GM12801 (cell line): ENCODE measurements around the gene SMIM24.

ENCODE experiments used
- CTCF ChIP-seq: IDR thresholded peaks from one replicate; pipeline ENCODE4 v1.5.1; 2011; ENCODE audit warnings: control low read depth; ENCODE audit not compliant: insufficient read length; ENCODE audit errors: extremely low read depth

Gene SMIM24

GRCh38 chr19:3458229-3459088 lies 21.9 kb downstream of the SMIM24 start:
- no peak for TF ChIP-seq CTCF

- no peak for TF ChIP-seq CTCF
Observed at GRCh38 chr19:3457528-3458228, 22.6 kb downstream of the SMIM24 start.

- no peak for TF ChIP-seq CTCF
Observed at GRCh38 chr19:3456925-3457527, 23.3 kb downstream of the SMIM24 start.

- TF ChIP-seq CTCF = no peak
Observed at GRCh38 chr19:3455960-3456601, 24.2 kb downstream of the SMIM24 start.

GRCh38 chr19:3455393-3455955 lies 24.9 kb downstream of the SMIM24 start:
- no peak for TF ChIP-seq CTCF

- TF ChIP-seq CTCF = no peak
Observed at GRCh38 chr19:3454656-3455392, 25.5 kb downstream of the SMIM24 start.
